ENCODE data around the gene FAM163B.

Gene FAM163B

GRCh38 chr9:133583586-133583985 is 25.6 kb downstream of the FAM163B start:
- peaks cover 4 to 5% of the 10 kb centered on the region in 2 donors for H3K27me3 ChIP-seq (ENCODE audit: control insufficient read depth in 2 of 2, insufficient read depth in 2 of 2, low read length in 2 of 2)
- H3K27ac ChIP-seq (ENCODE audit: low read depth in 2 of 2, low read length in 2 of 2) = no peak overlapping the region
- H3K9ac ChIP-seq (ENCODE audit: low read depth in 1 of 2, low read length in 2 of 2) = no peak overlapping the region
- H3K36me3 ChIP-seq (ENCODE audit: control insufficient read depth in 2 of 2, insufficient read depth in 2 of 2, low read length in 2 of 2) = no peaks in the 10 kb centered on the region
- no peak overlapping the region for H3K4me3 ChIP-seq (ENCODE audit: low read length in 2 of 2)
- H3K4me1 ChIP-seq (ENCODE audit: control insufficient read depth in 2 of 2, insufficient read depth in 2 of 2, low read length in 2 of 2) = peaks cover 15 to 22% of the 10 kb centered on the region in 2 donors
- H3K9me3 ChIP-seq (ENCODE audit: control insufficient read depth in 2 of 2, low read length in 2 of 2) = no peaks in the 10 kb centered on the region

GRCh38 chr9:133583111-133583510 is 26.1 kb downstream of the FAM163B start:
- no peak overlapping the region for H3K27ac ChIP-seq (ENCODE audit: low read depth in 2 of 2, low read length in 2 of 2)
- peaks cover 15 to 22% of the 10 kb centered on the region in 2 donors for H3K4me1 ChIP-seq (ENCODE audit: control insufficient read depth in 2 of 2, insufficient read depth in 2 of 2, low read length in 2 of 2)
- H3K36me3 ChIP-seq (ENCODE audit: control insufficient read depth in 2 of 2, insufficient read depth in 2 of 2, low read length in 2 of 2) = no peaks in the 10 kb centered on the region
- no peak overlapping the region for H3K9ac ChIP-seq (ENCODE audit: low read depth in 1 of 2, low read length in 2 of 2)
- no peak overlapping the region for H3K4me3 ChIP-seq (ENCODE audit: low read length in 2 of 2)
- no peaks in the 10 kb centered on the region for H3K9me3 ChIP-seq (ENCODE audit: control insufficient read depth in 2 of 2, low read length in 2 of 2)
- peaks cover 4 to 5% of the 10 kb centered on the region in 2 donors for H3K27me3 ChIP-seq (ENCODE audit: control insufficient read depth in 2 of 2, insufficient read depth in 2 of 2, low read length in 2 of 2)

GRCh38 chr9:133582501-133583045 is 26.6 kb downstream of the FAM163B start:
- Histone ChIP-seq H3K4me1 (ENCODE audit: control insufficient read depth in 2 of 2, insufficient read depth in 2 of 2, low read length in 2 of 2) (peaks cover 15 to 22% of the 10 kb centered on the region in 2 donors), H3K27ac (ENCODE audit: low read depth in 2 of 2, low read length in 2 of 2) (no peak overlapping the region), H3K27me3 (ENCODE audit: control insufficient read depth in 2 of 2, insufficient read depth in 2 of 2, low read length in 2 of 2) (peaks cover 4 to 5% of the 10 kb centered on the region in 2 donors)

GRCh38 chr9:133581513-133582343 is 27.5 kb downstream of the FAM163B start:
- Histone ChIP-seq H3K4me3 (ENCODE audit: low read length in 2 of 2) (no peak overlapping the region), H3K27ac (ENCODE audit: low read depth in 2 of 2, low read length in 2 of 2) (peak overlapping the region in 1 of 2 donors; percentile 43), H3K36me3 (ENCODE audit: control insufficient read depth in 2 of 2, insufficient read depth in 2 of 2, low read length in 2 of 2) (no peaks in the 10 kb centered on the region), H3K4me1 (ENCODE audit: control insufficient read depth in 2 of 2, insufficient read depth in 2 of 2, low read length in 2 of 2) (peaks cover 15 to 22% of the 10 kb centered on the region in 2 donors), H3K9ac (ENCODE audit: low read depth in 1 of 2, low read length in 2 of 2) (no peak overlapping the region), H3K9me3 (ENCODE audit: control insufficient read depth in 2 of 2, low read length in 2 of 2) (no peaks in the 10 kb centered on the region), H3K27me3 (ENCODE audit: control insufficient read depth in 2 of 2, insufficient read depth in 2 of 2, low read length in 2 of 2) (peaks cover 4 to 5% of the 10 kb centered on the region in 2 donors)

More at GRCh38 chr9:133582501-133583045, 26.6 kb downstream of the FAM163B start:
- no peaks in the 10 kb centered on the region for H3K36me3 ChIP-seq (ENCODE audit: control insufficient read depth in 2 of 2, insufficient read depth in 2 of 2, low read length in 2 of 2)
- no peak overlapping the region for H3K4me3 ChIP-seq (ENCODE audit: low read length in 2 of 2)
- no peaks in the 10 kb centered on the region for H3K9me3 ChIP-seq (ENCODE audit: control insufficient read depth in 2 of 2, low read length in 2 of 2)
- no peak overlapping the region for H3K9ac ChIP-seq (ENCODE audit: low read depth in 1 of 2, low read length in 2 of 2)

GRCh38 chr9:133581011-133581410 is 28.2 kb downstream of the FAM163B start:
- Histone ChIP-seq H3K36me3 (ENCODE audit: control insufficient read depth in 2 of 2, insufficient read depth in 2 of 2, low read length in 2 of 2) (no peaks in the 10 kb centered on the region), H3K4me3 (ENCODE audit: low read length in 2 of 2) (no peak overlapping the region), H3K4me1 (ENCODE audit: control insufficient read depth in 2 of 2, insufficient read depth in 2 of 2, low read length in 2 of 2) (peaks cover 15 to 22% of the 10 kb centered on the region in 2 donors), H3K27me3 (ENCODE audit: control insufficient read depth in 2 of 2, insufficient read depth in 2 of 2, low read length in 2 of 2) (peaks cover 2 to 4% of the 10 kb centered on the region in 2 donors), H3K9ac (ENCODE audit: low read depth in 1 of 2, low read length in 2 of 2) (no peak overlapping the region), H3K27ac (ENCODE audit: low read depth in 2 of 2, low read length in 2 of 2) (no peak overlapping the region), H3K9me3 (ENCODE audit: control insufficient read depth in 2 of 2, low read length in 2 of 2) (no peaks in the 10 kb centered on the region)

- Histone ChIP-seq H3K27me3 (ENCODE audit: control insufficient read depth in 2 of 2, insufficient read depth in 2 of 2, low read length in 2 of 2) (no peaks in the 10 kb centered on the region), H3K4me1 (ENCODE audit: control insufficient read depth in 2 of 2, insufficient read depth in 2 of 2, low read length in 2 of 2) (peaks cover 13 to 19% of the 10 kb centered on the region in 2 donors), H3K36me3 (ENCODE audit: control insufficient read depth in 2 of 2, insufficient read depth in 2 of 2, low read length in 2 of 2) (no peaks in the 10 kb centered on the region), H3K4me3 (ENCODE audit: low read length in 2 of 2) (no peak overlapping the region), H3K27ac (ENCODE audit: low read depth in 2 of 2, low read length in 2 of 2) (no peak overlapping the region), H3K9ac (ENCODE audit: low read depth in 1 of 2, low read length in 2 of 2) (no peak overlapping the region), H3K9me3 (ENCODE audit: control insufficient read depth in 2 of 2, low read length in 2 of 2) (no peaks in the 10 kb centered on the region)
Observed at GRCh38 chr9:133580419-133580738, 28.8 kb downstream of the FAM163B start.

GRCh38 chr9:133579601-133580418 is 29.4 kb downstream of the FAM163B start:
- Histone ChIP-seq H3K27me3 (ENCODE audit: control insufficient read depth in 2 of 2, insufficient read depth in 2 of 2, low read length in 2 of 2) (no peaks in the 10 kb centered on the region), H3K4me1 (ENCODE audit: control insufficient read depth in 2 of 2, insufficient read depth in 2 of 2, low read length in 2 of 2) (peaks cover 8 to 13% of the 10 kb centered on the region in 2 donors), H3K9me3 (ENCODE audit: control insufficient read depth in 2 of 2, low read length in 2 of 2) (no peaks in the 10 kb centered on the region)

GRCh38 chr9:133578524-133579441 is 30.4 kb downstream of the FAM163B start:
- H3K27ac ChIP-seq (ENCODE audit: low read depth in 2 of 2, low read length in 2 of 2) = no peak overlapping the region
- no peaks in the 10 kb centered on the region for H3K9me3 ChIP-seq (ENCODE audit: control insufficient read depth in 2 of 2, low read length in 2 of 2)
- no peak overlapping the region for H3K4me3 ChIP-seq (ENCODE audit: low read length in 2 of 2)
- H3K9ac ChIP-seq (ENCODE audit: low read depth in 1 of 2, low read length in 2 of 2) = no peak overlapping the region
- no peaks in the 10 kb centered on the region for H3K27me3 ChIP-seq (ENCODE audit: control insufficient read depth in 2 of 2, insufficient read depth in 2 of 2, low read length in 2 of 2)
- peaks cover 0 to 3% of the 10 kb centered on the region in 2 donors for H3K4me1 ChIP-seq (ENCODE audit: control insufficient read depth in 2 of 2, insufficient read depth in 2 of 2, low read length in 2 of 2)
- H3K36me3 ChIP-seq (ENCODE audit: control insufficient read depth in 2 of 2, insufficient read depth in 2 of 2, low read length in 2 of 2) = no peaks in the 10 kb centered on the region

More at GRCh38 chr9:133579601-133580418, 29.4 kb downstream of the FAM163B start:
- H3K4me3 ChIP-seq (ENCODE audit: low read length in 2 of 2) = no peak overlapping the region
- no peaks in the 10 kb centered on the region for H3K36me3 ChIP-seq (ENCODE audit: control insufficient read depth in 2 of 2, insufficient read depth in 2 of 2, low read length in 2 of 2)
- H3K9ac ChIP-seq (ENCODE audit: low read depth in 1 of 2, low read length in 2 of 2) = no peak overlapping the region
- no peak overlapping the region for H3K27ac ChIP-seq (ENCODE audit: low read depth in 2 of 2, low read length in 2 of 2)

GRCh38 chr9:133577737-133578112 is 31.5 kb downstream of the FAM163B start:
- Histone ChIP-seq H3K4me1 (ENCODE audit: control insufficient read depth in 2 of 2, insufficient read depth in 2 of 2, low read length in 2 of 2) (no peaks in the 10 kb centered on the region), H3K27ac (ENCODE audit: low read depth in 2 of 2, low read length in 2 of 2) (no peak overlapping the region)

More at GRCh38 chr9:133577737-133578112, 31.5 kb downstream of the FAM163B start:
- H3K9ac ChIP-seq (ENCODE audit: low read depth in 1 of 2, low read length in 2 of 2) = no peak overlapping the region
- H3K9me3 ChIP-seq (ENCODE audit: control insufficient read depth in 2 of 2, low read length in 2 of 2) = no peaks in the 10 kb centered on the region
- no peaks in the 10 kb centered on the region for H3K27me3 ChIP-seq (ENCODE audit: control insufficient read depth in 2 of 2, insufficient read depth in 2 of 2, low read length in 2 of 2)
- no peak overlapping the region for H3K4me3 ChIP-seq (ENCODE audit: low read length in 2 of 2)
- H3K36me3 ChIP-seq (ENCODE audit: control insufficient read depth in 2 of 2, insufficient read depth in 2 of 2, low read length in 2 of 2) = no peaks in the 10 kb centered on the region
